Loucy (cell line): ENCODE measurements around the gene GON4L.
"Not testable (repeated sequence)": the region's sequence is repeated elsewhere in the genome, so short reads cannot be mapped to it uniquely, and the experiment has no call there.

ENCODE experiments used
- H2AFZ ChIP-seq: fragments of 200-600 bp; sonication (generic); 2 replicates; pipeline ENCODE4 v1.6.0; 2016; ENCODE audit warnings: antibody characterized with exemption, mild to moderate bottlenecking, low read length, moderate library complexity
- H3F3A ChIP-seq: fragments of 200-600 bp; 2 replicates; pipeline ENCODE4 v1.6.0; 2016; ENCODE audit warnings: antibody characterized with exemption, low read depth, mild to moderate bottlenecking
- H3K27me3 ChIP-seq: fragments of 200-600 bp; sonication (generic); 2 replicates; pipeline ENCODE4 v1.6.1; 2014; ENCODE audit warnings: low read length, mild to moderate bottlenecking; ENCODE audit not compliant: insufficient read depth, poor library complexity, severe bottlenecking
- H3K36me3 ChIP-seq: fragments of 200-600 bp; sonication (generic); 2 replicates; pipeline ENCODE4 v1.6.1; 2016; ENCODE audit warnings: low read length; ENCODE audit not compliant: insufficient read depth
- H3K4me1 ChIP-seq: fragments of 200-600 bp; sonication (generic); 2 replicates; pipeline ENCODE4 v1.5.1; 2014; ENCODE audit warnings: low read length, mild to moderate bottlenecking; ENCODE audit not compliant: insufficient read depth, poor library complexity, severe bottlenecking
- H3K4me2 ChIP-seq: fragments of 200-600 bp; sonication (generic); 2 replicates; pipeline ENCODE4 v1.6.0; 2014; ENCODE audit warnings: antibody characterized with exemption, low read length, low read depth, mild to moderate bottlenecking; ENCODE audit not compliant: poor library complexity, severe bottlenecking
- H3K4me3 ChIP-seq: fragments of 200-600 bp; sonication (generic); 2 replicates; pipeline ENCODE4 v1.5.1; 2014; ENCODE audit warnings: low read length, mild to moderate bottlenecking, mixed read lengths; ENCODE audit not compliant: poor library complexity, severe bottlenecking
- H3K79me2 ChIP-seq: fragments of 200-600 bp; sonication (generic); 2 replicates; pipeline ENCODE4 v1.6.1; 2014; ENCODE audit warnings: low read length; ENCODE audit not compliant: insufficient read depth
- H3K9ac ChIP-seq: fragments of 200-600 bp; sonication (generic); 2 replicates; pipeline ENCODE4 v1.6.0; 2014; ENCODE audit warnings: mild to moderate bottlenecking, low read depth, low read length, moderate library complexity; ENCODE audit not compliant: poor library complexity, severe bottlenecking
- H3K9me2 ChIP-seq: fragments of 200-600 bp; sonication (generic); replicated peaks from 2 replicates; pipeline ENCODE4 v1.6.1; 2016; ENCODE audit warnings: low read depth, low read length, mixed read lengths
- H3K9me3 ChIP-seq: fragments of 200-600 bp; sonication (generic); 2 replicates; pipeline ENCODE4 v1.6.1; 2014; ENCODE audit warnings: mild to moderate bottlenecking, antibody characterized with exemption, low read length, low read depth; ENCODE audit not compliant: insufficient read depth
- H4K20me1 ChIP-seq: fragments of 200-600 bp; sonication (generic); 2 replicates; pipeline ENCODE4 v1.6.0; 2014; ENCODE audit warnings: antibody characterized with exemption, low read length, mild to moderate bottlenecking; ENCODE audit not compliant: insufficient read depth, poor library complexity, severe bottlenecking
- CTCF ChIP-seq: fragments of 200-600 bp; sonication (generic); conservative IDR thresholded peaks from 2 replicates; pipeline ENCODE4 v1.5.1; 2014; ENCODE audit warnings: mild to moderate bottlenecking, antibody characterized with exemption, low read length
- EZH2phosphoT487 ChIP-seq: fragments of 200-600 bp; IDR thresholded peaks from 2 replicates; pipeline ENCODE4 v1.6.1; 2018; ENCODE audit warnings: antibody characterized with exemption, mild to moderate bottlenecking, moderate library complexity, borderline replicate concordance

GON4L gene

GRCh38 chr1:155844860-155845421, 12.1 kb downstream of the GON4L start:
- TF ChIP-seq EZH2phosphoT487 (no peak), CTCF (no peak)
- peaks cover 9% of the 10 kb centered on the region; the same call in 1 of the 2 replicates for H3K36me3 ChIP-seq
- H3K4me3 ChIP-seq, result no peak overlapping the region
- H3K9ac ChIP-seq, result no peak overlapping the region
- H3K27me3 ChIP-seq, result no peaks in the 10 kb centered on the region
- peaks cover 9% of the 10 kb centered on the region for H4K20me1 ChIP-seq
- peak overlapping the region; percentile 29 for H3K4me2 ChIP-seq
- H3K9me3 ChIP-seq, result no peaks in the 10 kb centered on the region
- peaks cover 30% of the 10 kb centered on the region for H3K4me1 ChIP-seq
- H2AFZ ChIP-seq, result no peak overlapping the region
- no peaks in the 10 kb centered on the region for H3K9me2 ChIP-seq
- H3K79me2 ChIP-seq, result peaks cover 94% of the 10 kb centered on the region
- no peaks in the 10 kb centered on the region for H3F3A ChIP-seq

GRCh38 chr1:155840386-155840785, 16.6 kb downstream of the GON4L start:
- H3K9me2 ChIP-seq, result no peaks in the 10 kb centered on the region
- no peak overlapping the region for H3K4me2 ChIP-seq
- H3F3A ChIP-seq, result no peaks in the 10 kb centered on the region
- H3K4me3 ChIP-seq, result no peak overlapping the region
- no peak for TF ChIP-seq CTCF
- TF ChIP-seq EZH2phosphoT487, result no peak
- no peaks in the 10 kb centered on the region for H3K9me3 ChIP-seq
- no peak overlapping the region for H2AFZ ChIP-seq
- no peak overlapping the region for H3K9ac ChIP-seq
- H3K79me2 ChIP-seq, result peaks cover 63% of the 10 kb centered on the region
- peaks cover 5% of the 10 kb centered on the region; the same call in 1 of the 2 replicates for H3K36me3 ChIP-seq
- H3K27me3 ChIP-seq, result no peaks in the 10 kb centered on the region
- H4K20me1 ChIP-seq, result peaks cover 7% of the 10 kb centered on the region
- peaks cover 13% of the 10 kb centered on the region for H3K4me1 ChIP-seq

- no peaks in the 10 kb centered on the region for H3K9me2 ChIP-seq
- no peak overlapping the region for H3K9ac ChIP-seq
- peaks cover 2% of the 10 kb centered on the region; the same call in 1 of the 2 replicates for H3K36me3 ChIP-seq
- no peaks in the 10 kb centered on the region for H3F3A ChIP-seq
- no peaks in the 10 kb centered on the region for H3K27me3 ChIP-seq
- TF ChIP-seq CTCF, result no peak
- no peak for TF ChIP-seq EZH2phosphoT487
- H3K4me2 ChIP-seq, result no peak overlapping the region
- H4K20me1 ChIP-seq, result no peaks in the 10 kb centered on the region
- peaks cover 38% of the 10 kb centered on the region; the same call in 1 of the 2 replicates for H3K79me2 ChIP-seq
- H3K4me1 ChIP-seq, result no peaks in the 10 kb centered on the region
- no peaks in the 10 kb centered on the region for H3K9me3 ChIP-seq
- no peak overlapping the region for H2AFZ ChIP-seq
- no peak overlapping the region for H3K4me3 ChIP-seq
Observed at GRCh38 chr1:155835548-155835947, 21.5 kb downstream of the GON4L start.

- not testable (repeated sequence) for H3K9me2 ChIP-seq, H3F3A ChIP-seq, H3K9ac ChIP-seq, H3K9me3 ChIP-seq, H3K4me3 ChIP-seq, H2AFZ ChIP-seq, H3K4me2 ChIP-seq, H3K27me3 ChIP-seq, H3K36me3 ChIP-seq, H3K4me1 ChIP-seq, H4K20me1 ChIP-seq
- peaks cover 32% of the 10 kb centered on the region; the same call in 1 of the 2 replicates for H3K79me2 ChIP-seq
Observed at GRCh38 chr1:155834927-155835399, 22.1 kb downstream of the GON4L start.
